NCI-H226 (cell line): ENCODE data around the gene GRHPR.

ENCODE experiments used
- DNase-seq: peaks from one replicate; pipeline ENCODE4 v3.0.0-alpha.2; 2015

Gene GRHPR

GRCh38 chr9:37486256-37486615 lies 63.7 kb downstream of the GRHPR start:
- DNase-seq, result no peak
